ENCODE measurements around the gene IFNA13.

Gene IFNA13

DNA sequence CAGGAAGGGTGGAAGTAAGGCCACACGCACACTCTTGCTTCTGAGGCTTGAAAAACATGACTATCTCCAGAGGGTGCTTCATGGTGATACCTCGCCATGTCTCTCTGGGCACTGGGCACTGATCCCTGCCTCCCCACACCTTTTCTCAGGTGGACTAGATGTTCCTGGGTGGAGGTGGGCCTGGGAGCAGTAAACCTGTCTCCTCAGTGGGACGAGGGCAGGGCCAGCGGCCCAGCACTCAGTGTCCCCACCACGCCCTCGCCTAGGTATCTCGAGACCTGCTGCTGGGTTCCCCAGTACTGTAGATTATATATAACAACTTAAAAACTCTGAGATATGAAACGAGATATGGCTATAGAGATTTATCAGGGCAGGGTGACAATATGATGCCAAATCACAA lies 5.6 kb downstream of the IFNA13 start:
- H3K36me3 ChIP-seq (ENCODE audit: control insufficient read depth in 1 of 2, insufficient read depth in 2 of 2, low read length in 2 of 2), result no peaks in the 10 kb centered on the region
- no peaks in the 10 kb centered on the region for H3K27me3 ChIP-seq (ENCODE audit: control insufficient read depth in 1 of 2, insufficient read depth in 2 of 2, low read length in 2 of 2)
- H3K9me3 ChIP-seq (ENCODE audit: control insufficient read depth in 1 of 2, low read length in 2 of 2), result no peaks in the 10 kb centered on the region
- H3K9ac ChIP-seq (ENCODE audit: low read depth in 1 of 2, low read length in 2 of 2), result no peak overlapping the region
- H3K4me3 ChIP-seq (ENCODE audit: low read depth in 1 of 2, low read length in 2 of 2), result no peak overlapping the region
- no peak overlapping the region for H3K27ac ChIP-seq (ENCODE audit: low read depth, low read length)
- H3K4me1 ChIP-seq (ENCODE audit: control insufficient read depth in 1 of 2, insufficient read depth in 2 of 2, low read length in 2 of 2), result peaks cover 0 to 5% of the 10 kb centered on the region in 2 donors

DNA sequence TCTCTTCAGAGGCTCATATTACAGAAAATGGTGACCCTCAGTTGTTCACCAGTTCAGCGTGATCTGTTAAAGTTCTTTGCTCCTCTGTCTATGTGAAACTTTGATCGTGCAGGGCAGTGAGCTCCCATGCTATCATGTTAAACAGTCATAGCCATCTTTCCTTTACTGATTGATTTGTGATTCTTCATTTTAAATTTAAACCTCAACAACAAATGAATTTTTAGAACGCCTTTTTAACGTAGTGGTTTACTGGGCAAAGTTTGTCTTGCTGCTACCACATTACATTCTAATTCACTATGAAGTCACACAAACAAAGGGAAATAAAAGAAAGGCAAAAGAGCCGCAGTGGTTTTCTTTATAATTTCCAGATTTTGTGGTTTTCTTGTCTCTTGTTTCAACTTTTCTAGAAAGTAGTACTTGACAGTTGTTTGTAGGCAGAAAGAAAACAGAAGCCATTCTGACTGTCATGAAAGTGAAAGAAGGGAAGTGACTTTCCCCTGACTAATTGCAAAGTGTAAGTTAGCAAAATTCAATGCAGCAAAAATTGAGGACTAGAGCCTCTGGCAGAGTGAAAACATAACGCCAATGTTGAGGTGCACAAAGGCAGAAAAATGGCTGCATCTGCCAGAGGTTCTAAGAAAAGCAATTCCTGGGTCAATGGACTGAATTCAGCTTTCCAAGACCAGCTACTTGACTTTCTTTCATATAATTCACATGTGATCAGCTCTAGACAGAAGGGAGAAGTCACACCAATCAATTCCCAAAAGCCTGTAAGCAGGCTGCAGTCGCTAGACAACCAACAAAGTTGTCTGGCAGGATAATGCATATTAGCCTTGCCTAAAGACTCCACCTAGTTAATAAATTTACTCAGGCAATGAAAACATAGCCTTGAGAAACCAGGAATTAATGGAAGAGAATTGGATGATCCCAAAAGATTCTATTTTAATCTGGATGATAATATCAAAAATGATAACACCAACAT lies 10.1 kb downstream of the IFNA13 start:
- H3K36me3 ChIP-seq (ENCODE audit: control insufficient read depth in 1 of 2, insufficient read depth in 2 of 2, low read length in 2 of 2), result no peaks in the 10 kb centered on the region
- H3K9me3 ChIP-seq (ENCODE audit: control insufficient read depth in 1 of 2, low read length in 2 of 2), result no peaks in the 10 kb centered on the region
- H3K4me1 ChIP-seq (ENCODE audit: control insufficient read depth in 1 of 2, insufficient read depth in 2 of 2, low read length in 2 of 2), result peaks cover 0 to 5% of the 10 kb centered on the region in 2 donors
- no peak overlapping the region for H3K4me3 ChIP-seq (ENCODE audit: low read depth in 1 of 2, low read length in 2 of 2)
- no peak overlapping the region for H3K9ac ChIP-seq (ENCODE audit: low read depth in 1 of 2, low read length in 2 of 2)
- H3K27me3 ChIP-seq (ENCODE audit: control insufficient read depth in 1 of 2, insufficient read depth in 2 of 2, low read length in 2 of 2), result no peaks in the 10 kb centered on the region
- H3K27ac ChIP-seq (ENCODE audit: low read depth, low read length), result no peak overlapping the region

DNA sequence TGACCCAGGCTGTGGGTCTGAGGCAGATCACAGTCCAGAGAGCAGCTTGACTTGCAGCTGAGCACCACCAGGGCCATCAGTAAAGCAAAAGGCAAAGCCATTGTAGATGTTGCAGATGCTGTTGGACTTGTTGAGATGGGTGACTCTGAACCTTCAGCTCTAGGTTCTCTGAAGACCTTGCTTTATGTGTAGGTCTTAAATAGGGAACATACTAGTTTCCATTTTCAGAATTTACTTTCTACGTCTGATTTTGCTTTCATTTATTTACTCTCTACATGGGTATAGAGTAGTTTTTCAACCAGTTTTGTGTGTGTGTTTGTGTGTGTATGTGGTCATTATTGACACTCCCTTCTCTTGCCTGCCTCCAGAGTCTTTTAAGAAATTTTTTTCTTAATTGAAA lies 17.1 kb downstream of the IFNA13 start, which contains the start of gene IFNA6:
TSS of gene IFNA6 (minus strand) at position 101 of the 400 bp plus-strand sequence. CDS start at position 101, 0 bp downstream.
- peaks cover 0 to 4% of the 10 kb centered on the region in 2 donors for H3K27me3 ChIP-seq (ENCODE audit: control insufficient read depth in 1 of 2, insufficient read depth in 2 of 2, low read length in 2 of 2)
- no peaks in the 10 kb centered on the region for H3K36me3 ChIP-seq (ENCODE audit: control insufficient read depth in 1 of 2, insufficient read depth in 2 of 2, low read length in 2 of 2)
- H3K27ac ChIP-seq (ENCODE audit: low read depth, low read length), result no peak within 1 kb of the TSS
- no peak within 1 kb of the TSS for H3K4me3 ChIP-seq (ENCODE audit: low read depth in 1 of 2, low read length in 2 of 2)
- no peaks in the 10 kb centered on the region for H3K4me1 ChIP-seq (ENCODE audit: control insufficient read depth in 1 of 2, insufficient read depth in 2 of 2, low read length in 2 of 2)
- no peak within 1 kb of the TSS for H3K9ac ChIP-seq (ENCODE audit: low read depth in 1 of 2, low read length in 2 of 2)
- H3K9me3 ChIP-seq (ENCODE audit: control insufficient read depth in 1 of 2, low read length in 2 of 2), result no peaks in the 10 kb centered on the region

DNA sequence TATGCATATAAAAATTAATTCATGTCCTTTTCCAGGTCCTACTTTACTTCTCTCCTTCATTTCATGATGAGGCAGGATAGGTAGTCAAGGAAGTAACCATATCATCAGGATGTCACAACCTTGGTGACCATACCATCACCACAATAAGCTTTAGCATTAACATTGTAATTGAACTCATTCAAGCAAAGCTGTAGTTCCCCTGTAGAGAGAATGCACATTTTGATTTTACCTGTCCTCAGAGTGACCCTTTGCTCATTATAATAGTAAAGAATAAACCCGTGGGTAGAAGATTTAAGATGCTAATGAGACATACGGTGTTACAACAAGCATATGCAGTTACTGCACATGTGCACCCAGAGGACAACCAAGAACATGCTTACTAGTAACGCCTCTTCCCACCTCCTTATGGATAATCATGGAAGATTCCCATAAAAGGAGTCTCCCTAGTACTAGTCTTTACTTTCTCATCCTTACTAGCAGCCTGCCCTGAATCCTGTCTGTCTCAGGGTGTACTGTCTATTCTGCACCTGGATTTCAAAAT lies 19.4 kb downstream of the IFNA13 start:
- no peaks in the 10 kb centered on the region for H3K4me1 ChIP-seq (ENCODE audit: control insufficient read depth in 1 of 2, insufficient read depth in 2 of 2, low read length in 2 of 2)
- no peak overlapping the region for H3K4me3 ChIP-seq (ENCODE audit: low read depth in 1 of 2, low read length in 2 of 2)
- H3K9ac ChIP-seq (ENCODE audit: low read depth in 1 of 2, low read length in 2 of 2), result no peak overlapping the region
- no peaks in the 10 kb centered on the region for H3K9me3 ChIP-seq (ENCODE audit: control insufficient read depth in 1 of 2, low read length in 2 of 2)
- no peak overlapping the region for H3K27ac ChIP-seq (ENCODE audit: low read depth, low read length)
- peaks cover 0 to 4% of the 10 kb centered on the region in 2 donors for H3K27me3 ChIP-seq (ENCODE audit: control insufficient read depth in 1 of 2, insufficient read depth in 2 of 2, low read length in 2 of 2)
- H3K36me3 ChIP-seq (ENCODE audit: control insufficient read depth in 1 of 2, insufficient read depth in 2 of 2, low read length in 2 of 2), result no peaks in the 10 kb centered on the region

DNA sequence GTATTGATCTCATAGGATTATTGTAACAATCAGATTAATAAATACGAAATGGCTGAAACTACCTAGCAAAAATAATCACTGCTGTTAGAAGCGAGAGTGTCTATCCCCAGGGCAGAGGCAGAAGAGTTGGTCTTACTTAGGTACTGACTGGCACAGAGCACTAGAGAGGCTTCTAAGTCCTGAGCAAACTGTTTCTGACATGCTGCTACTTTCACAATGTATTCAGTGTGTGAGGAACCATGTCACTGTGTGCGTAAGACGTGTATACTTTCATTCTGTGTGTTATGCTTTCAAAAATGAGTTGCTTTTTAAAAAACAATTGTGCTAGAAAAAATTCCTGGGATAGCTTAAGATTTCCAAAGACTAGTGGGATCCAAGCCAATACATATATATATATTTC lies 27.1 kb downstream of the IFNA13 start:
- no peaks in the 10 kb centered on the region for H3K36me3 ChIP-seq (ENCODE audit: control insufficient read depth in 1 of 2, insufficient read depth in 2 of 2, low read length in 2 of 2)
- no peaks in the 10 kb centered on the region for H3K4me1 ChIP-seq (ENCODE audit: control insufficient read depth in 1 of 2, insufficient read depth in 2 of 2, low read length in 2 of 2)
- H3K27me3 ChIP-seq (ENCODE audit: control insufficient read depth in 1 of 2, insufficient read depth in 2 of 2, low read length in 2 of 2), result peaks cover 0 to 3% of the 10 kb centered on the region in 2 donors
- no peak overlapping the region for H3K4me3 ChIP-seq (ENCODE audit: low read depth in 1 of 2, low read length in 2 of 2)
- no peak overlapping the region for H3K9ac ChIP-seq (ENCODE audit: low read depth in 1 of 2, low read length in 2 of 2)
- no peak overlapping the region for H3K27ac ChIP-seq (ENCODE audit: low read depth, low read length)
- no peaks in the 10 kb centered on the region for H3K9me3 ChIP-seq (ENCODE audit: control insufficient read depth in 1 of 2, low read length in 2 of 2)

GRCh38 chr9:21336457-21336856 lies 31.4 kb downstream of the IFNA13 start:
- no peak overlapping the region for H3K9ac ChIP-seq (ENCODE audit: low read depth in 1 of 2, low read length in 2 of 2)
- no peak overlapping the region for H3K4me3 ChIP-seq (ENCODE audit: low read depth in 1 of 2, low read length in 2 of 2)
- no peak overlapping the region for H3K27ac ChIP-seq (ENCODE audit: low read depth, low read length)
- peaks cover 0 to 8% of the 10 kb centered on the region in 2 donors for H3K36me3 ChIP-seq (ENCODE audit: control insufficient read depth in 1 of 2, insufficient read depth in 2 of 2, low read length in 2 of 2)
- no peaks in the 10 kb centered on the region for H3K9me3 ChIP-seq (ENCODE audit: control insufficient read depth in 1 of 2, low read length in 2 of 2)
- H3K27me3 ChIP-seq (ENCODE audit: control insufficient read depth in 1 of 2, insufficient read depth in 2 of 2, low read length in 2 of 2), result peaks cover 0 to 3% of the 10 kb centered on the region in 2 donors
- peaks cover 25 to 27% of the 10 kb centered on the region in 2 donors for H3K4me1 ChIP-seq (ENCODE audit: control insufficient read depth in 1 of 2, insufficient read depth in 2 of 2, low read length in 2 of 2)

DNA sequence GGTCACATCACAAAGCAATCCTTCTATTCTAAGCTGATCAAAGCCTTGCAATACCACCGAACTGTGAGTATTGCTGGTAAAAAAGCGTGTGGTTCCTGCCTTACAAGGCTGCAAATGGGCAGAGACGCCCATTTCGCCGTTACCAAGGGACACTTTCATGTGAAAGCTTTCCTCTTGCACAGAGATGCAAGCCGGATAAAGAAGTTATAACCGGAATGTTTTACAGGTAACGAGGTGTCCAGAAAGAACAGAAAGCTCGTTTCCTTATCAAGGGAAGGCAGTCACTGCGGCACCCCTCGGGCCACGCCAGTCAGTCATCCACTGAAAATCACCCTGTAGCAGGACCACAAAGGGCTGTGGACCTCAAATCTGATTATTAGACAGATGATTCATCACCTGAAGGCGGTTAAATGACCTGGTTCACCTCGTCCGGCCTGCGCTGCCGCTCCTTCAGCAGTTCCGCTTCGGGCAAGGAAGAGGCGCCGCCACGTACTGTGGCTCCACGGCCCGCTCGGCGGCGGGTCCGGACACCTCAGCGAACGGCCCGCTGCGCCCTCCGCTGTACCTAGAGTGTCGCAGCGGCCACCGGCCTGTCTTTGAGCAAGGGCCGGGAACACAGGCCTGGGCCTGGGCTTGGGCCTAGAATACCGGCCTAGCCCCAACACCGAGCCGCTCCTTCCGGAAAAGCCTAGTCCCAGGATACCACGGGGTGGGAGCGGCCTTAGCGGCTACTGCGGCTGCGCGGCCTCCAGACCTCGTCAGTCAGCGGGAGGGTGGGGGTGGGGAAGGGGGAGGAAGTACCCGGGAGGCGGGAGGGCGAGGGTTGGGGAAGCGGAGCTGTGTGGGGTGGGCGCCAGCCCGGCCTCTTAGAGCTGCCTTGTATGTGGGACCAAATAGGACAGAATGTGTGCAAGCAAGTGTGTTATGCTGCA lies 32.9 kb downstream of the IFNA13 start, which contains the start of gene KLHL9:
TSS of gene KLHL9 (minus strand) at position 704 of the 932 bp plus-strand sequence. CDS start at position 159, 545 bp downstream.
- Histone ChIP-seq H3K9me3 (ENCODE audit: control insufficient read depth in 1 of 2, low read length in 2 of 2) (no peaks in the 10 kb centered on the region), H3K27ac (ENCODE audit: low read depth, low read length) (peak within 1 kb of the TSS; percentile 86), H3K9ac (ENCODE audit: low read depth in 1 of 2, low read length in 2 of 2) (peak within 1 kb of the TSS; percentile 94 to 98), H3K4me3 (ENCODE audit: low read depth in 1 of 2, low read length in 2 of 2) (peak within 1 kb of the TSS; percentile 96 to 98), H3K36me3 (ENCODE audit: control insufficient read depth in 1 of 2, insufficient read depth in 2 of 2, low read length in 2 of 2) (peaks cover 0 to 8% of the 10 kb centered on the region in 2 donors), H3K27me3 (ENCODE audit: control insufficient read depth in 1 of 2, insufficient read depth in 2 of 2, low read length in 2 of 2) (peaks cover 0 to 3% of the 10 kb centered on the region in 2 donors), H3K4me1 (ENCODE audit: control insufficient read depth in 1 of 2, insufficient read depth in 2 of 2, low read length in 2 of 2) (peaks cover 31 to 33% of the 10 kb centered on the region in 2 donors)

GRCh38 chr9:21333226-21333625 lies 34.6 kb downstream of the IFNA13 start:
- no peak overlapping the region for H3K9ac ChIP-seq (ENCODE audit: low read depth in 1 of 2, low read length in 2 of 2)
- H3K4me3 ChIP-seq (ENCODE audit: low read depth in 1 of 2, low read length in 2 of 2), result peak overlapping the region; percentile 96 to 98
- H3K27me3 ChIP-seq (ENCODE audit: control insufficient read depth in 1 of 2, insufficient read depth in 2 of 2, low read length in 2 of 2), result no peaks in the 10 kb centered on the region
- peaks cover 0 to 8% of the 10 kb centered on the region in 2 donors for H3K36me3 ChIP-seq (ENCODE audit: control insufficient read depth in 1 of 2, insufficient read depth in 2 of 2, low read length in 2 of 2)
- peaks cover 31 to 33% of the 10 kb centered on the region in 2 donors for H3K4me1 ChIP-seq (ENCODE audit: control insufficient read depth in 1 of 2, insufficient read depth in 2 of 2, low read length in 2 of 2)
- no peaks in the 10 kb centered on the region for H3K9me3 ChIP-seq (ENCODE audit: control insufficient read depth in 1 of 2, low read length in 2 of 2)
- H3K27ac ChIP-seq (ENCODE audit: low read depth, low read length), result no peak overlapping the region

- peak overlapping the region in 1 of 2 donors; percentile 8 for H3K9ac ChIP-seq (ENCODE audit: low read depth in 1 of 2, low read length in 2 of 2)
Measured at GRCh38 chr9:21331676-21332402, 36.0 kb downstream of the IFNA13 start.

More at GRCh38 chr9:21331676-21332402, 36.0 kb downstream of the IFNA13 start:
- Histone ChIP-seq H3K9me3 (ENCODE audit: control insufficient read depth in 1 of 2, low read length in 2 of 2) (no peaks in the 10 kb centered on the region), H3K36me3 (ENCODE audit: control insufficient read depth in 1 of 2, insufficient read depth in 2 of 2, low read length in 2 of 2) (peaks cover 0 to 8% of the 10 kb centered on the region in 2 donors), H3K4me1 (ENCODE audit: control insufficient read depth in 1 of 2, insufficient read depth in 2 of 2, low read length in 2 of 2) (peaks cover 33 to 35% of the 10 kb centered on the region in 2 donors), H3K27ac (ENCODE audit: low read depth, low read length) (no peak overlapping the region), H3K27me3 (ENCODE audit: control insufficient read depth in 1 of 2, insufficient read depth in 2 of 2, low read length in 2 of 2) (no peaks in the 10 kb centered on the region), H3K4me3 (ENCODE audit: low read depth in 1 of 2, low read length in 2 of 2) (peak overlapping the region; percentile 0 to 35)
